Pulmonary artery endothelial cell (primary cell): ENCODE results near the gene SRSF4. TPM values are rescaled to one million over a fixed set of nuclear protein-coding genes. Genes with fewer than 3 reads are reported as not detected.
A peak's percentile ranks its signal among the peaks of the same experiment; 100 is the strongest.
"Not testable (repeated sequence)": the region's sequence is repeated elsewhere in the genome, so short reads cannot be mapped to it uniquely, and the experiment has no call there.

Experiments used
- DNase-seq: peaks from one replicate; pipeline ENCODE4 v3.0.0-alpha.2; 2011; ENCODE audit warnings: low read depth, low spot score
- total RNA-seq: library from RNA; depleted of rRNA; stranded (reverse); fragments of >200 nt; gene quantifications from 2 replicates; pipeline ENCODE4 v1.2.3, GENCODE V29; 2014

Gene SRSF4
- total RNA-seq, 1 donor from 2014 or later: 37.8 TPM

DNA sequence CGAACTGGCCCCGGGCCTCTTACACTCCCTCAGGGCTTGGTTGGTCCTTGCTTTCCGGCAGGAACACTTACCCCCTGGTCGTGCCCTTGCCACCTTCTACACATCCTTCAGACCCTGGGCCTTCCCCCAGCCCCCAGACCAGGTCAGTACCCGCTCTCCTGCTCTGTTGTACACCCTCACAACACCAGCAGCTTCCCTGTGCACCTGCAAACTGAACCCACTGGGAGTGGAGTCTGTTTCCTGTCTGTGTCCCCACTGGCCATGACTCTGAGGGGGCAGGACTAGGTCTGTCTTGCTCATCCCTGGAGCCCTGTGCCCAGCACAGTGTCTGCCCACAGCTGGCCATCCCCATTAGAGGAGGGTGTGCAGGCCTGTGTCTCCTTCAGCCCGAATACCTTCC, 55.9 kb downstream of the SRSF4 start:
- no peak for DNase-seq

DNA sequence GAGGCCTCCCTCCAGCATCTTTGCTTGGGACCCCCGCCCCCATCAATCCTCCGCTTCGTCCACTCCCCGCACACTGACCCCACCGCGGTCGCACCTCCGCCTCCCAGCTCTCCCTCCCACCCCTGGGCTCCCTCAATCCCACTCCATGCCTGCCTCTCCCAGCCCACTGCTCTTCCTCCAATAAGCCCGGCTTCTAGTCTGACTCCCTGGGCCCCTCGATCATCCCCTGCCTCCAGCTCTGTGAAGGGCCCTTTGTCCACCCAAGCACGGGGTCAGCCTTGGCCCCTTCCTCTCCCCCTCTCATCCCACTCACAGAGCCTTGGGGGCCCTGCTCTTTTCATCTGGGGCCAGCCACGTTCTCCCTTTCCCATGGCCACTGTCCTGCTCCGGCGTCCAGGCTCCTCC, 56.5 kb downstream of the SRSF4 start:
- no peak for DNase-seq

DNA sequence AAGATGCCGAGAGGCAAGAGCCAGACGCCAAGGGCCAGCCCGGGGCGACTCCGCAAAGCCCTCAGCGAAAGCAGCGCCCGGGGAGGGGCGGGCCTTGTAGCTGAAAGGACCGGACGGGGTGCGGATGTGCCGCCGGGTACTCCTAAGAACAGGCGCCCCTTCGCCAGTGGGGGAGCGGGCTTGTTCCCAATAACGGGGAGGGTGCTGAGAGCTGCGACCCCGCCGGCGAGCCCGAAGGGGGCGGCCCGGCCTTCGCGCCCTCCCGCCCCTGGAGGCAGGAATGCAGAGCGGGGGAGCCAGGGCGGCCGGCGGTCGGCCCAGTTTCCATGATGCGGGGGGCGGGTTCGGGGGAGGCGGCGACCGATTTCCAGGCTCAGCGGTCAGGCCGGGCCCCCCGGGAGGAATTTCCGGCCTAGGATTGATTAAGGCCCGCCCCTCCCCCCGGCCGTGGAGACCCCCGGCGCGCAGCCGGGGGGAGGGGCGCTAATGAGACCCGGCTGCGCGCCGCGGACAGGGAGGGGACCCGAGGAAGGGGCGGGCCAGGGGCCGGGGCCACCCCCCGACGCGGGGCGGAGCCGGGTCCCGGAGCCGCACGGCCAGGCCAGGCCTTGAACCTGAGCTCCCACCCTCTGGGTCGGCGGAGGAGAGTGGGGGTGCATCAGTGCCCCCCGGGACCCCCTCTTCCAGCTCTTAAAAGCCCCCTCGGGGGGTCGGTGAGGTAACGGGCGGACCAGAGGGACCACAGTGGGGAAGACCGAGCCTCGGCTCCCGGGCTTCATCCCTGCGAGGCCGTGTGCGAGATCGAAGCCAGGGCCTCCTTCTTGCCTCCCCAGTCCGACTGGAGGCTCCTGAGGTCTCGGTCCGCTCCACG, 57.1 kb downstream of the SRSF4 start:
- DNase-seq: peak; percentile 11

DNA sequence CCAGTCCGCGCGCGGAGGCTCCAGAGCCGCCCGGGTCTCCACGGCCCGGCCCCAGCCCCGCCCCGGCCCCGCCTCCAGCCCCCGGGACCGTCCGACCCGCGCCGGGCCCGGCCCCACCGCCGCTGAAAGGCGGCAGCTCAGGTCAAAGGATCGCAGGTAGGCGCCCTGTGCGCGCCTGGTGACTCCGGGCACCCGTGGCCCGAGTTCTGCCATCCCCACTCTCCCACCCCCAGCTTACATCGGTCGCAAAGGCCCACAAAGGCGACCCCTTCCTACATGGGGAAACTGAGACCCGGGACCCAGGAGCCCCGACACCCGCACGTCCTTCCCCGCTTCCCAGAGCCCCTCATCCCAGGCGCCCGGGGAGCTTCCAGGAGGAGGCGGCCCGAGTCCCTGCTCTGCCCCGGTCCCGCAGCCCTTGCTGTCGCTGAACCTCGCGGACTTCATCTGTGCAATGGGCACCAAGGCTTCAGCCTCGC, 57.8 kb downstream of the SRSF4 start, which contains the start of gene TMEM200B:
Gene TMEM200B, minus strand, starts transcription at position 17 of the 479 bp plus-strand sequence. CDS start 2,075 bp downstream, outside the sequence.
- no peak for DNase-seq

DNA sequence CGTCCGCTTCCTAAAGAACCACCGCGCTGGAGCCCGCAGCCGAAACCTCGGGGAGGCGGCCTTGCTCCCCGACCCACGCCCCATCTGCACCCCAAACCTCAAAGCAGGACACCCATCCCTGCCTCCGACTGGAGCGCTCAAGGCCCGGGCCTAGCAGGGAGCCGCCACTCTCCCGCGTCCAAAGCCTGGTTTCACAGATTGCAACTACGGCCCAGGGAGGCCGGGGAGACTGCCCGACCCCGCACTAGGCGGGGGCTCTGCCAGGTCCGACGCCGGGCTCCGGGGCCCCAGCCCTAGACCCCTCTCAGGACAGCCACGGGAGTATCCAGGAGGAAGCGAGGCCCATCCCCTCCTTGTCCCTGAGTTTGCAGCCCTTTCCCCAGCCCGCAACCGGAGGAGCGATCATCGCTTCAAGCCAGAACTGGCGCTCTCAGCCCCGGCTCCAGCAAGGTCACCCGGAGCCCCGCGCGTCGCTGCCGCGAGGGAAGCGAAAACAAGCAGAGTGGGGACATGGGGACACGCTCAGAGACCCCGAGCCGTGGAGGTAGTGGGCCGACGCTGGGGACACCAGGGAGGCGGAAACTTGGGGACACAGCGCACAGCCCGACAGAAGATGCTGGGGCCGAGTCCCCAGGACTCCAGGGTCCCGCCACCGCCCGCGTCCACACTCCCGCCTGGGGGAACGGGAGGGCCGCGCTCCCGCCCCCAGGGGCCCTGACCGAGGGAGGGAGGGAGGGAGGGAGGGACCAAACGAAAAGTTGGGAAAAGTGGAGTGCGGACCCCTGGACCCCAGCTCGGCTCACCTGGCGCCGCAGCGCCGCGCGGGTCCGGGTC, 58.4 kb downstream of the SRSF4 start:
- DNase-seq: no peak

DNA sequence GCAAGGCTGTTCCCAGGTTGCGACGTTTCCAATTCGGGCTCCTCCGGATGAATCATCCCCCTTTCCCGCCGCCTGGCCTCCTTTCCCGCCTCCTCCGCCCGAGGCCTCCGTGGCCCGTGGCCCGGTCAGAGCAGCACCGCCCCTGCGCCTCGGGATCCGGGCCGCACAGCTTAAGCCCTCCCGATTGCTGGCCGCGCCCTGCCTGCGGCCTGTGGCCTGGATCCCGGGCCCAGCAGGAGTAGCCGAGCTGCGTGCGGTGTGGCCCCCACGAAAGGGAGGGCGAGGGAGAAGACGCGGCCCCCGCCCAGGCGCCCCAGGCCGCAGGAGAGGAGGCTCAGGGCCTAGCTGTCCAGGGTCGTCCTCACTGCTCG, 59.0 kb downstream of the SRSF4 start:
- DNase-seq: no peak

DNA sequence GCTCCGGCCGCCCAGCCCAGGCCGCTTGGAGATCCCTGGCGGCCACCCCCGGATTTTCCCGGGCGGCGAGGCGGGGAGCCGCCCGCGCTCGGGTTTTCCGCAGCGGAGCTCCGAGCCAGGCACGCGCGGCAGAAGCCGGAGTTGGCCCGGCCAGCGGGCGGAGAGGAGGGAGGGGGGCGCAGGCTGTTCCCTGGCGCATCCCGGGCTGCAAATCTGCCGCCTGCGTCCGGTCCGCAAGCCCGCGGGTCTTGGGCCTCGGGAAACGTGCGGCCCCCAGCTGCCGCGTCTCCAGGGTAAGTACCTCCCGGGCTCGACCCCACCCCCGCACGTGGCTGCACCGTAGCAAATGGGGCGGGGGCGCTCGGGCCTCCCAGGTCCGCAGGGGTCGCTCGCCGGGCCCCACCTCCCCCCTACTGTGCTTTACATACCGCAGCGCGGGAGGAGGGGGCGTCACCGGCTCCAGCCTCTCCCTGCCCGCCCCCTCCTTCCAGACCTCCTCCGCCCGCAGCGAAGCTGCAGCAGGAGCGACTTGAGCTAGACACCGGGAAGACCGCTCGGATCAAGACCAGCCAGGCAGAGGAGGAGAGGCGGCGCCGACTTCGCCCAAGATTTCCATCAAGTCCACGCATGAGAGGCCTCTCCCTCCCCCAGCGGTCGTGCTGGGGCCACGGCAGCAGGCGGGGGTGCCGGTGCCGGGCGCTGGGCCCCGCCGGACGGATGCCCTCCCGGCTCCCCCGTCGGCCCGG, 59.6 kb downstream of the SRSF4 start:
- DNase-seq: no peak

DNA sequence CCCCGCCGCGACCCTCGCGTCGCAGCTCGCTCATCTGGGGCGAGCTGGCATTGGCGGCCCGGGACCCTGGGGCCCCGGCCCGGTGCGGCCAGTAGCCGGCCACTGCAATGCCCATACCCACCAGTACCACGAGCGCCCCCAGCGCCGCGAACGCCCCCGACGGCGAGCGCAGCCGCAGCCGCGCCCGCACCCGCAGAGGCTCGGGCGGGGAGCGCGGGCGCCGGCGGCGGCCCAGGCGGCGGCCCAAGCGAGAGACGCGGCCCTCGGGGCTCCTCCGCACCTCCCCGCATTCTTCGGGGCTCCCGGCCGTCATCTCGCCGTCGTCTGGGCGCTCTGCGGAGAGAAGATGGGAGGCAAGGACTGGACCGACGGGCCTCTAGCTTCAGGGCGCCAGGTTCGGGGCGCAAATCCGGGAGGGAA, 60.2 kb downstream of the SRSF4 start:
- DNase-seq: no peak

DNA sequence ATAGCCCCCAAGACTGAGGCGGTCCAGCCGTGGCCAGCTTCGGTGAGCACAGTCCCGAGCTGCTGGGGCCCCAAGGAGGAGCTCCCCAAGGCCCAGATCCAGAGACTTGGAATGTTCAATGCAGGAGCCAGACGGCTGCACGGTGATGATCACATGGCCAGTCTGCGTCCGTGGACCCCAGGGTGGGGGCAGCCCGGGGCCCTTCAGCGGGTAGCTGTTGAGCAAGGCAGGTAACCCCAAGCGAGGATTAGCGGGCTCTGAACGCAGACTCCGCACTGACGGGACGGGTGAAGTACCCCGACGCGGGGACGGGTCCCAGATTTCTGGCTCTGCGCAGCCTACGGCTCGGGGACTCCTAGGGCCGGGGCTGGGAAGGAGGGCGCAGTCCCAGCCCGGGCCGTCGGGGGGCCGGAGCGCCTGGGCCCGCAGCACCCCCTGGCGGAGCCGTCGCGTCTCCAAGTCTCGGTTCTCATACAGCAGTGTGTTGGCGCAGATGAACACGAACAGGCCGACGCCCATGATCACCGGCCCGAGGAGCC, 60.7 kb downstream of the SRSF4 start:
- DNase-seq: no peak

DNA sequence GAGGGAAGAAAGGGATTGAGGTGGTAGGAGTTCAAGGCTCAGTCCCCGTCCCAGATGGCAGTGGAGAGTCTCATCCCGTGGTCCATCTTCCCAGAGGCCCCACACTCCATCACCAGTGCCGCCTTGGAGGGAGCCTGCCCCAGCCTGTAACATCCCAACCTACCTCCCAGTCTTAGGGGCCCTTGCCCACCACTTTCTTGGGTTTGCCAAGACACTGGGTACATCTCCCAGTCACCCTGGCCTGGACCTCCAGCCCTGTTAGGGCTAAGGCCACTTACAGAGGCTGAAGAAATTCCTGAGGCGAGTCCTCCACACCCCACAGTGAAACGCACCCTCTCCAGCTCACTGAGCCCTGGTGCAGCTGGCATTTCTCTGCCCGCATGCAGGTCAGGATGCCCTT, 61.3 kb downstream of the SRSF4 start:
- DNase-seq: no peak

DNA sequence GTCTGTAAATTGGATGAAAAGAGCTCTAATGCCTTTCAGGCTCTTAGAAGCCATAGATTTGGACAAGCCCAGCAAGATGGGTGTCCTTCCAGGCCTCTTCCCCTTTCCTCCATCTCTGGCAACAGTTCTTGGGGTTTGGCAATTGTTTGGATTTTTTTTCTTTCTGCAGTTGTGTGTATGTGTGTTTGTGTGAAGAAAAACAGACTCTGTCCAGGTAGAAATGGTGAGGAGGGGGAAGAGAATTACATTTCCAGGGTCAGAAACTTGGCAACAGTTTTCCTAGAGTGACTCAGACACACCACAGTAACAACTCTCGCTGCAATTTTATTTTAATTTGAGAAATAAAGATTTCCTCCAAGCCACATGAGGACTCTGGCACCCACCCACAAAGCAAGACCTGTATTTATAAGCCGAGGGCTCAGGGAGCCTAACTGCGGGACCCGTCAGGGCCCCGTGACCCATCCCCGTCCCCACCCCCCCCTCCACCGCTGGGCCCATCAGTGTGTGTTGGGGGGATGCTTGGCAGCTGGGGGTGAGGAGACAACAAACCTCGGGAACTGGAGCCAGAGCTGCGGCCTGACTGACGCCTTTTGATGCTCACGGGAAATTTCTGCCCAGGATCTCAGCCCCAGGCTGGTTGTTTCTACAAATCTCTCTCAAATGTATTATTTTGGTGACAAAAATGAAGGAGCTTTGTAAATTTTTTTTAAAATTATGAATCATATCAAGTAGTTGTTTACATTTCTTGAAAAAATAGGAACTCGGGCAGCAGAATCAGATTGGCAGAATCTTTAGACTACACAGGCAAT, 62.4 kb downstream of the SRSF4 start:
- no peak for DNase-seq

DNA sequence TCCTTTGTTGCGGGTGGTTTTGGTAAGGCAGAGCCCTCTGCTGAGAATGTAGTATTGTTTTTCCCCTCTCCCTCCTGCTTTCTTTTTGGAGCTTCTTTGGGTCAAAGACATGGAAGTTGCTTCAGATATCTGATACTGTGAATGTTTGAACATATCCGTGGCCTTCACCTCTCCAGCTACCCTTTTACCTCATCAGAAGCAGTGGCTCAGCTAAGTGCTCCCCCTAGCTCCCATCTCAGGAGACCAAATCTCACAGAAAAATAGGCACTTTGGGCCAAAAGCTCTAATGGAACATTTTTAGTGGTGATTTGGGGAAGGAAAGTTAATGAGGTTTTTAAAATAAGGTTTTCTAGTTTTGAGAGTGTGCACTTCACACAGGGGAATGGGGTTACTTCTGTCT, 64.3 kb downstream of the SRSF4 start:
- DNase-seq: no peak

DNA sequence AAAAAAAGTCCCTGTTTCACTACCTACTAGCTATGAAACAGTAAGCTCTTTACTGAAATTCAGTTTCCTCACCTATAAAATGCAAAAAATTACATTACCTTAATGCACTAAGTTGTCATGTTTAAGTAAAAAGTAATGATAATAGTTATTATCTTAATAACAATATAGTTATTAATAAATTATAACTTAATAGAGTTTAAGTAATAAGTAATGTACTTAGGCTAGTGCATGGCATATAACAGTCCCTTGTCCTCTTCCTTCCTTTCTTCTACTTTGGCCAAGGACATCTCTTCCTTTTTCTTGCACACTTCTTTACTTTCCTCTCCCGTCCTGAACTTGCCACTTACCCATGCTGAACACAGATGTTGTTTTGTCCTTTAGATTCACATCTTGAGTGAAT, 67.0 kb downstream of the SRSF4 start:
- no peak for DNase-seq

DNA sequence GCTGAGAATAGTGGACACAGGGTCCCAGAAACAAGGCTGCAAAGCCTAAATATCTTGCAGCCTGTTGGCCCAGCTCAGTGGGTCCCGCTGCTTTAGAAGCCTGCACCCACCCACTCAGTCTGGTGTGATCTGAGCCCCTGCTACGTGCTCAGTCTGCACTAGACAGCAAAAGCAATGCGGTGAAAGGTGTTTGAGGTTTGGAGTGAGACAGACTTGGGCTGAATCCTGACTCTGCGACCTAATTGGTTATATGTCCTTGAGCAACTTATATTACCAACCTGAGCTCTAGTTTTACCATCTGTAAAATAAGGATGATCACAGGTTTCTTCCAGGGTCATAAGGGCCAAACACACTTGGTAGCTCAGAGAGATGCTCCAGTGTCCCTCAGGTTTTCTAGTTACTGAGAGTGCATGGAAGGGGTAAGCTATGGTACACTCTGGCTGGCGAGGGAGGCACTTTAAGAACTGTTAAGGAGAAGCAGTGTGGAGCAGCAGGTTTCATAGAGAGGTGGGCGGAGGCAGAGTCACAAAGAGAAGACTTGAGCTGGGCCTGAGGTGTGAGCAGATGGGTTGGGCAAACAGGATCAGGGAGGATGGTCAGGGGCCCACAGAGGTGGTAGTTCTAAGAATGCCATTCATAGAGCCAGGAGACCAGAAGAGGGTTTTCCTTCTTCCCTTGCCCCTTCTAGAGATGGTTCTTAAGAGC, 68.1 kb downstream of the SRSF4 start:
- no peak for DNase-seq

DNA sequence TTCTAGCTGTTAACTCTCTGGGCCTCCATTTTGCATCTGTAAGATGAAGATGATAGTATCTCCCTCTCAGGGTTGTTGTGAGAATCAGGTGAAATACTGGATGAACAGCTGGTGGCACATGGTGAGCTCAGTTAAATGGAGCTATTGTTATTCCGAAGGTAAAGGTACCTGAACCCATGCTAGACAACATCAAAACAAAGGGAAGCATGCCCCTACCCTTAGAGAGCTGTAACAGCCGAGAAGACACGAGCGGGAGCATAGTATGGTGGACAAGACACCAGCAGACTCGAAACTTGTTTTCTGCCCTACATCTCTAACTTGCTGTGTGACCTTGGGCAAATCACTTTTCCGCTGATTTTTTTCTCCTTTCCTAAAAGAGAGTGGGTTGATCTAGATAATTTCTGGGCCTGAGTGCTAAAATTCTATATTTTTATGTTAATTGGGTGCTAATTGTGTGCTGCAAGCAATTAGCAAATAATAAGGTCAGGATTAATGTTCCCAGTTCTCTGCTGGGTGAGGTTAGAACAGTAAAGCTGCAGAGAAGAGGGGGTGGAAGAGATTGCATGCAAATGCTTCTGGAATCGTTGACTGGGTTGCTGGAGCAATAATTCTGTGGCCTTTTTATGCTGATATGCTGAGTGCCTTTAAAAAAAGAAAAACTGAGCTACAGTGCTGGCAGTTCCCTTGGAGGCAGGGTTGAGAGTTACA, 68.8 kb downstream of the SRSF4 start:
- DNase-seq: no peak

DNA sequence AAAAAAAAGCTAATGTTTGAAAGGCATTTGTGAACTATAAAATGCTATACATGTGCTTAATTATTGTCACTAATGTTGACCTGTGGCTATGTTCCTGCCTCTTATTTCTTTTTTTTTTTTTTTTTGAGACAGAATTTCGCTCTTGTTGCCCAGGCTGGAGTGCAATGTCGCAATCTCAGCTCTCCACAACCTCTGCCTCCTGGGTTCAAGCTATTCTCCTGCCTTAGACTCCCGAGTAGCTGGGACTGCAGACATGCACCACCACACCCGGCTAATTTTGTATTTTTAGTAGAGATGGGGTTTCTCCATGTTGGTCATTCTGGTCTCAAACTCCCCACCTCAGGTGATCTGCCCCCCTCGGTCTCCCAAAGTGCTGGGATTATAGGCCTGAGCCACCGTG, 73.7 kb downstream of the SRSF4 start:
- DNase-seq: not testable (repeated sequence)

DNA sequence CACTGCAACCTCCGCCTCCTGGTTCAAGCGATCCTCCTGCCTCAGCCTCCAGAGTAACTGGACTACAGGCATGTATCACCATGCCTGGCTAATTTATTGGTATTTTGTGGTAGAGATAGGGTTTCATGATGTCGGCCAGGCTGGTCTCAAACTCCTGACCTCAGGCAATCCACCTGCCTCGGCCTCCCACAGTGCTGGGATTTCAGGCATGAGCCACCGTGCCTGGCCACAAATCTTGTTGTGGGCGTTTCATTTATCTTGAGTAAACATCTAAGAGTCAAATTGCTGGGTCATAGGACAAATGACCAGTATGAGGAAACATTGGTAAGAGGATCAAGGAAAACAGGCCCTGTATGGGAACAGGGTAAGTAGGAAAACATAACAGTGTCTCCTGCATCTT, 75.9 kb downstream of the SRSF4 start:
- no peak for DNase-seq

DNA sequence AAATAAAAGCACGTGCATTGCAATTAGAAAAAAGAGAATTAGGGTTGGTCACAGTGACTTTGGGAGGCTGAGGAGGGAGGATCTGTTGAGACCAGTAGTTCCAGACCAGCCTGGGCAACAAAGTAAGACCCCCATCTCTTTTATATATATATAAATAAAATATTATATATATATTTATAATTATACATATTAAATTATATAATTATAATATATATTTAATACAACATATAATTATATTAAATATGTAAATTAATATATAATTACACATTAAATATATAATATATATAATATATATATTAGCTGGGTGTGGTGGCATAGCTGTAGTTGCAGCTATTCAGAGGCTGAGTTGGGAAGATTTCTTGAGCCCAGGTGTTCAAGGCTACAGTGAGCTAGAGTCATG, 81.2 kb downstream of the SRSF4 start:
- no peak for DNase-seq

DNA sequence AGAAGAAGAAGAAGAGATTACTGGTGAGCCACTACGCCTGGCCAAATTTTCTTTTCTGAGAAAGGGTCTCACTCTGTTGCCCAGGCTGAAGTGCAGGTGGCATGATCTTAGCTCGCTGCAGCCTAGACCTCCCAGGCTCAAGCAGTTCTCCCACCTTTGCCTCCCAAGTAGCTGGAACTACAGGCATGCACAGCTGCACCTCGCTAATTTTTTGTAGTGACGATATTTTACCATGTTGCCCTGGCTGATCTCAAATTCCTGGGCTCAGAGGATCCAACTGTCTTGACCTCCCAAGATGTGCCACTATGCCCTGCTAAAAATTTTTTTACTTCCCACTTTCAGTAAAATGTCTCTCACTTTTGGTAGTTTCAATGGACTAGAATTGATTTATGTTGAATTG, 82.4 kb downstream of the SRSF4 start:
- DNase-seq: no peak
